ENCODE data around the gene TPD52L2.

The TPD52L2 gene

DNA sequence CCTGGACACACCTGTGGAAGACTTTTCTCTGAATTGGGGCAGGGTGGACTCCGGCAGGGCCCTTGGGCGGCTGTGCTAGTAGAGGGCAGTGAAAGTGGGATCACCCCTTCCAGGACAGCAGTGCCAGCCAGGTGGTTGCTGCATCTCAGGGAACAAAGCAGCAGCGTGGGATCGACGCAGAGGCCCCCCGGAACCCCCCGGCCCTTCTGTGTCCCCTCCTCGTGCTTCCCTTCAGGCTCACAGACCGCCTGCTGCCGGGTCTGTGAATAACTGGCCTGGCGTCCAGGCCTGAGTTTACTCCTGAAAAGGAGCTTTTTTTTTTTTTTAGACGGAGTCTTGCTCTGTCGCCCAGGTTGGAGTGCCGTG lies 21.0 kb downstream of the TPD52L2 start:
- no peaks in the 10 kb centered on the region for H3K27me3 ChIP-seq
- H4K20me1 ChIP-seq, result peaks cover 97% of the 10 kb centered on the region
- H3K27ac ChIP-seq, result 0 out of 2 replicates have a peak overlapping the region, but pooled peaks have one; percentile 44
- H3K9me3 ChIP-seq, result no peaks in the 10 kb centered on the region
- H3K36me3 ChIP-seq, result peaks cover 99% of the 10 kb centered on the region
- no peak overlapping the region for H3K4me3 ChIP-seq
- H3K4me2 ChIP-seq, result peak overlapping the region; percentile 17
- H3K9ac ChIP-seq, result no peak overlapping the region
- H3K4me1 ChIP-seq, result peaks cover 50% of the 10 kb centered on the region
- no peak for TF ChIP-seq Cebpa-rat (IDR thresholded peaks at IDR 0.05)

DNA sequence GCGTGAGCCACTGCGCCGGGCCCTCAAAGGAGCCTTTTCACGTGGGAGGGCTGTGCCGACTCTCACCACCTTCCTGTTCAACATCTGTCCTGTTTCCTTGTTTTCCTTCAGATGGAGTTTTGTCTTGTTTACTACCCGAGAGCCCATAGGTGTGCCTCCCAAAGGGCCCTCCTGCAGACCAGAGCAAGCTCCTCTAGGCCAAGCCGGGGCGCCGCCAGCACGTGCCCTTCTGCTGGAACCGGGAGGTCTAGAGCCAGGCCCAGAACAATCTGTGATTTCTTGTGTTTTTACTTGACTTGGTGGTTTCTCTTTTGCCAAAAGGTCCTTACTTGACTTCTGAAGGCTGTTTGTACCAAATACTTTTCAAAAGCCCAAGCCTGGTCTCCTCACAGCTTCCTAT lies 21.9 kb downstream of the TPD52L2 start:
- Histone ChIP-seq H3K4me1 (peaks cover 42% of the 10 kb centered on the region), H3K27me3 (no peaks in the 10 kb centered on the region), H3K4me3 (no peak overlapping the region), H3K4me2 (no peak overlapping the region), H3K36me3 (peaks cover 99% of the 10 kb centered on the region), H3K9me3 (no peaks in the 10 kb centered on the region), H3K9ac (no peak overlapping the region), H3K27ac (no peak overlapping the region), H4K20me1 (peaks cover 97% of the 10 kb centered on the region)
- no peak for TF ChIP-seq Cebpa-rat (IDR thresholded peaks at IDR 0.05)

DNA sequence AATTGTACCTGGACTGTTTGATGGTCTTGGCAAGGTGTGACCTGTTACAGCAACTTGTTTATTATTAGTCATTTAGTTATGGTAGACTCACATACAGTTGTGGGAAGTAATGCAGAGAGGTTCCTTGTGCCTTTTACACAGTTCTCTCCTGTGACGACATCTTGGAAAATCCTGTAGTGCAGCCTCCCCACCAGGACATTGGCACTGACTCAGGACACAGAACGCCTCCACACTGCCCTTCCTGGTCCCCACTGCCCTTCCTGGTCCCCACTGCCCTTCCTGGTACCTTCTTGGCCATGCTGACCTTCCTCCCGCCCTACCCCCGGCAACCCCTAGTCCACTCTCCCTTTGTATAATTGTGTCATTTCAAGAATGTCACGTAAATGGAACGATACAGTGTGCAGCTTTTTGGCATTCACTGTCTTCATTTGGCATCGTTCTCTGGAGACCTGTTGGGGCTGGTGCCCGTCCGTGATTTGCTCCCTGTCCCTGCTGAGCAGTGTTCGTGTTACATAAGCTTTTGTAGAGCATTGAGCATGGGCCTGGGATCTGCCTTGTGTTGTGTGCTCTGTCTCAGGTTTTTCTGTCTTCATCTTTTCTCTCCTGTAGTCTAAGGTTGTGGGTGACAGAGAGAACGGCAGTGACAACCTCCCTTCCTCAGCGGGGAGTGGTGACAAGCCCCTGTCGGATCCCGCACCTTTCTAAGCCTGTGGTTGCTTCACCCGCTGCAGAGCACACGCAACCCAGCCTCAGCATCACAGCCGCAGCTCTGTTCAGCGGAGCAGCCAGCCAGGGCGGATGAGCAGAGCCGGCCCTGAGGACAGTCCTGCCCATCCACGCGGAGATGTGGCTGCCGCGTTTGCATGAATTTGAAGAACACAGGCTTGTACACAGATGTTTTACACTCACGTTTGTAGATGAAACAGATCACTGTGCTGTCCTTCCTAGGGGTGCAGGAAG lies 24.5 kb downstream of the TPD52L2 start:
- peaks cover 41% of the 10 kb centered on the region for H3K4me1 ChIP-seq
- no peaks in the 10 kb centered on the region for H3K9me3 ChIP-seq
- peaks cover 96% of the 10 kb centered on the region for H4K20me1 ChIP-seq
- peaks cover 80% of the 10 kb centered on the region for H3K36me3 ChIP-seq
- H3K9ac ChIP-seq, result no peak overlapping the region
- no peak overlapping the region for H3K4me2 ChIP-seq
- no peak overlapping the region for H3K4me3 ChIP-seq
- TF ChIP-seq Cebpa-rat (IDR thresholded peaks at IDR 0.05), result no peak
- H3K27ac ChIP-seq, result no peak overlapping the region
- no peaks in the 10 kb centered on the region for H3K27me3 ChIP-seq

DNA sequence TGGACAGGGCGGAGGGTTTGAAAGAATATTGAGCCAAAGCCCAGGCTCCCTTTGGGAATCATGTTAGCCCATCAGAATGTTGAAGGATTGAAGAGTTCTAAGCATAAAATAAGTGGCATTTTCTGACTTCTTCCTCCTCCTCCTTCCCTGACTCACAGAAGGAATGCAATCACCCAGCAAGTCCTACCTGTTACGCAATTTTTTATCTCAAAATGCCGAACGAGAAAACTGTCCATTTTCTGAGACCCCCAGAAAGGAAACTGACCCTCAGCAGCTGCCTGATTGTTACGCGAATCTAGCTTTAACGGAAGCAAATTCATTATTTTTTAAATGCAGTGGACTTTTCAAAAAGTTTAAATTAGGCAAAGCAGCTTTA lies 25.1 kb downstream of the TPD52L2 start:
- H3K9me3 ChIP-seq, result no peaks in the 10 kb centered on the region
- no peak overlapping the region for H3K27ac ChIP-seq
- TF ChIP-seq Cebpa-rat (IDR thresholded peaks at IDR 0.05), result peak; percentile 76
- no peak overlapping the region for H3K9ac ChIP-seq
- H3K36me3 ChIP-seq, result peaks cover 73% of the 10 kb centered on the region
- H3K4me2 ChIP-seq, result 0 out of 2 replicates have a peak overlapping the region, but pooled peaks have one; percentile 3
- H3K4me1 ChIP-seq, result peaks cover 37% of the 10 kb centered on the region
- H3K4me3 ChIP-seq, result no peak overlapping the region
- H4K20me1 ChIP-seq, result peaks cover 89% of the 10 kb centered on the region
- no peaks in the 10 kb centered on the region for H3K27me3 ChIP-seq

DNA sequence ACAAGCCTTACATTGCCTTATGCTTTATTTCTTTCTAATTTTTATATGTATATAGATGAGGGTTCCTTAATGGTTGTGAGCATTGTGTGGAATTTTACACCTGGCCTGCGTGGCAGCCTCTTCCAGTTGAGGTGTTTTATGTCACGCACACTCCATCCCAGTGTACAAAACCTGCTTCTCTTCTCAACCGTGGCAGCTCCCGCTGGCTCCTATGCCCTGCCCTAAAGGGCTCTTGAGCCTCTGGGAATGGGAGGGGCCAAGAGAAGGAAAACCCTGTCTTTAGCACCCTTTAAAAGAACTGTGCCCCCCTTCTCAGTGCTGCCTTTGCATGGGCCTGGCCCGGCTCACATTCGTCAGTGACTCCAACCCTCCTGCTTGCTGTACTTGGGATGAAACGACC lies 25.5 kb downstream of the TPD52L2 start:
- Histone ChIP-seq H4K20me1 (peaks cover 87% of the 10 kb centered on the region), H3K9ac (no peak overlapping the region; the same call in 1 of the 2 replicates), H3K36me3 (peaks cover 69% of the 10 kb centered on the region), H3K4me1 (peaks cover 33% of the 10 kb centered on the region), H3K4me3 (no peak overlapping the region), H3K9me3 (no peaks in the 10 kb centered on the region), H3K27ac (no peak overlapping the region), H3K4me2 (peak overlapping the region; percentile 3; the same call in 1 of the 2 replicates), H3K27me3 (no peaks in the 10 kb centered on the region)
- no peak for TF ChIP-seq Cebpa-rat (IDR thresholded peaks at IDR 0.05)

DNA sequence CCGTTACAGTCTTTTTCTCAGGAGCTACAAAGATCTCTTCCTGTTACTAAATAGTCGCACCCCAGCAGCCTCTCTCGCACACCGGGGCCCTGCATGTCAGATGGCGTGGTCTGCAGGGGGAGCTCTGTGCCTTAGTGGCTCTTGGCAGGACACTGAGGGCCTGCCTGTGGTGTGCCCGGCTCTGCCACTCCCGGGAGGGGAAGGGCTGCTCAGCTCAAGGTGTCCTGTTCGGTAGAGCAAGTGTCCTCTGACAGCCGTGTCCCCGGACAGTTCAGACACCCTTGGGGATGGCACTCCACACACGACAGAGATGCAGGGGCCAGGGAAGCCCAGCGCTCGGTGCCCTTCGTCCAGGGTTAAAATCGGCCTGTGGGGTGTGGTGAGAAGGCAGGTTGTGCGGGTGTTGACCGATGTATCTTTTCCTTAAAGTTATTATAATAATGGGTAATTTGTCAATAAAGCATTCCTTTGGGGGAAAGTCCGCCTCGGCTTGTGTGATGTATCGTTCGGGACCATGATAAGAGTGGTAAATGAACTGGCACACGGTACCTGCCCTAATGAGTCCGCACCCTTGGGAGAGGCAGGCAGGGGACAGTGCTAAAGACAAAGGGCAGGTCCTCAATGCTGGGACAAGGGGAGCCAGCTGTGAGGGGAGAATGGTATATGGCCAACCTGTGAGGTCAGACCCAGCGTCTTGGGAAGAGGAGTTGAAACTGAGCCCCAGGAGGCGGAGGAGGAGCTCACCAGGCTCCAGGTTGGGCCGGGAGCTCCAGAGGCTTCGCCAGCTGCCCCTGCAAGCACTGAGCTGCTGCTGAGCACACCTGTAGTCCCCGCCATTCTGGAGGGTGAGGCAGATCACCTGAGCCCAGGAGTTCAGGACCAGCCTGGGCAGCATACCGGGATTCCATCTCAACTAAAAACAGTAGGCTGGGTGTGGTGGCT lies 26.3 kb downstream of the TPD52L2 start:
- Histone ChIP-seq H3K36me3 (peaks cover 62% of the 10 kb centered on the region), H3K9ac (no peak overlapping the region; the same call in 1 of the 2 replicates), H4K20me1 (peaks cover 87% of the 10 kb centered on the region), H3K27ac (no peak overlapping the region), H3K9me3 (no peaks in the 10 kb centered on the region), H3K4me3 (no peak overlapping the region), H3K27me3 (no peaks in the 10 kb centered on the region), H3K4me1 (peaks cover 28% of the 10 kb centered on the region), H3K4me2 (peak overlapping the region; percentile 3; the same call in 1 of the 2 replicates)
- TF ChIP-seq Cebpa-rat (IDR thresholded peaks at IDR 0.05), result no peak

DNA sequence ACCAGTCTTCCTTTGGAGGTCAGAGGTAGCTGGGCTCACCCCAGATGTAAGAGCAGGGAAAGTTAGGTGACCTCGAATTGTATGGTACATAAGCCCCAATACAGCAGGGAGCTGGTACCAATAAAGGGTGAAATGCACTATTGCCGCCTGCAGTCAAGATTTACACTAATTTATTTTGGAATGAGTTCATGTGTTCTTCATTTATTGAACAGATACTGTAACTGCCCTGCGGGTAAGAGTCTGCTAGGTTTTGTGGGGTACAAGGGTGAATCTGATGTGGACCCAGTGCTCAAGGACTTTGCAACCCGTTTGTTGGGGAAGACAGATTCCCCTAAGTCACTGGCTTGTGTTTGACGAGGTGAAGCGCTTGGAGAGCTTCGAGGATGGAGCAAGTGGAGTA lies 27.3 kb downstream of the TPD52L2 start:
- H3K9me3 ChIP-seq, result no peaks in the 10 kb centered on the region
- no peaks in the 10 kb centered on the region for H3K27me3 ChIP-seq
- H3K4me3 ChIP-seq, result no peak overlapping the region
- TF ChIP-seq Cebpa-rat (IDR thresholded peaks at IDR 0.05), result no peak
- H3K36me3 ChIP-seq, result peaks cover 52% of the 10 kb centered on the region
- H4K20me1 ChIP-seq, result peaks cover 89% of the 10 kb centered on the region
- H3K4me2 ChIP-seq, result no peak overlapping the region
- no peak overlapping the region for H3K27ac ChIP-seq
- H3K4me1 ChIP-seq, result peaks cover 39% of the 10 kb centered on the region
- no peak overlapping the region for H3K9ac ChIP-seq

DNA sequence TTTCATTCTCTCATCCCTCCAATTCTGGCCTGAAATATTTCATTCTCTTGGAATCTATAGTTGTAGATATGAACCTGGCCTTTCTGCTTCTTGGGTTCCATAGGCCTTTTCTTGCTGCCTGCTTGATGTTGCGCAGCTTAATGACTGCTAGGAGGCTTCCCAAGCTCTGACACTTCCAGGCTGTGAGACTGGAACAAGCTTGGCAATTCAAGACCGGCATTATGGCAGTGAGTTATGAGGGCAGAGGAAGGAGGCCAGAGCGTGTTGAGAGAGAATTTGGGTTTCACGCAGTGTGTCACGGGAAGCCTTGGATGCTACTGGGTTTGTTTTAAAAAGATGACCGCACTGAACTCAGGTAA lies 28.9 kb downstream of the TPD52L2 start:
- peaks cover 53% of the 10 kb centered on the region for H3K36me3 ChIP-seq
- peak overlapping the region; percentile 84 for H3K4me2 ChIP-seq
- H4K20me1 ChIP-seq, result peaks cover 89% of the 10 kb centered on the region
- H3K4me1 ChIP-seq, result peaks cover 54% of the 10 kb centered on the region
- H3K4me3 ChIP-seq, result peak overlapping the region; percentile 73; the same call in 1 of the 2 replicates
- TF ChIP-seq Cebpa-rat (IDR thresholded peaks at IDR 0.05), result no peak
- no peak overlapping the region for H3K9ac ChIP-seq
- H3K27me3 ChIP-seq, result no peaks in the 10 kb centered on the region
- no peak overlapping the region for H3K27ac ChIP-seq
- no peaks in the 10 kb centered on the region for H3K9me3 ChIP-seq

DNA sequence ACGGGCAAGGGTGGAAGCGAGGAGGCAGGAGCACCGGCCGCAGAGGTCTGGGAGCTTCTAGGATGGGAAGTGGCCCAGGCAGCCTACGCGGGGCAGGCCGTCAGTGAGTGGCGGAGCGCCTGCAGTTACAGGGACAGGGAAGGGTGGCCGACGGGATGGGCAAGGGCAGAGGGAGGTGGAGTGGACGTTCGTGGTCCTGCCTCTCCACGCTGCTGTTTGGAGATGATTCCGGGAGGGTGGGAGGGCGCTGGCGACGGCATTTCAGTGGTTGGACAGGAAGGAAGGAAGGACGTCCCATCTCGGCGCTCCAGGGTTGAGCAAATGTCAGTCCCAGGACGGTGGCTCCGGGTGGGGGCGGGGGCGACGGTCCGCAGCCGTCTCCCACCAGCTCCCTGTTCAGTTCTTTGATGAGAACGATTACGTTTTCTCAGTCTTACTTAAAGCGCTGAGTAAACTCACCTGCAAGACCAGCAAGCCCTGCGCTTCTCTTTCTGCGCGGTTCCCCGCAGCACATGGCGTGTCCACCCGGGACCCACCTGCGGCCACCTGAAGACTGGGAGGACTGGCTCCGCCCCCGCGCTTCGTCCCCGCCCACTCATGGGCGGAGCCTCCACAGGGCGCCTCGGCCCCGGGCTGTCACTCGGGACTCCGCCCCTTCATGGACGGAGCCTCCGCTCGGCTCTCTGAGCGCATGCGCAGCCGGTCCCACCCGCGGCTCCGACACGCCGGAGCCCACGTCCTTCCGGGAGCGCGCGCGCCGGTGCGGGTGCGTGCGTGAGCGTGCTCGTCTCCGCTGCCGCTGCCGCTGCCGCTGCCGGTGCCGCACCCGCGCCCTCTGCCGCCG lies 29.5 kb downstream of the TPD52L2 start, which contains the start of gene DNAJC5:
Gene DNAJC5, plus strand, starts transcription at position 769 of the 844 bp plus-strand sequence. CDS start 33,220 bp downstream, outside the sequence.
- peak within 1 kb of the TSS; percentile 73 for H3K4me3 ChIP-seq
- peaks cover 48% of the 10 kb centered on the region for H3K36me3 ChIP-seq
- H3K27ac ChIP-seq, result peak within 1 kb of the TSS; percentile 69

More for the DNA sequence above, 29.5 kb downstream of the TPD52L2 start, which contains the start of gene DNAJC5:
- Histone ChIP-seq H3K4me2 (peak within 1 kb of the TSS; percentile 96), H3K9ac (peak within 1 kb of the TSS; percentile 81), H3K9me3 (no peaks in the 10 kb centered on the region), H4K20me1 (peaks cover 89% of the 10 kb centered on the region), H3K27me3 (no peaks in the 10 kb centered on the region), H3K4me1 (peaks cover 57% of the 10 kb centered on the region)
- no peak for TF ChIP-seq Cebpa-rat (IDR thresholded peaks at IDR 0.05)
